NCI-H345 (cell line): ENCODE measurements around the gene C2CD2L.
"Not testable (repeated sequence)": the region's sequence is repeated elsewhere in the genome, so short reads cannot be mapped to it uniquely, and the experiment has no call there.

Experiments used
- DNase-seq: peaks from one replicate; lab custom pipeline; 2025; lab: John Stamatoyannopoulos, UW

C2CD2L gene

DNA sequence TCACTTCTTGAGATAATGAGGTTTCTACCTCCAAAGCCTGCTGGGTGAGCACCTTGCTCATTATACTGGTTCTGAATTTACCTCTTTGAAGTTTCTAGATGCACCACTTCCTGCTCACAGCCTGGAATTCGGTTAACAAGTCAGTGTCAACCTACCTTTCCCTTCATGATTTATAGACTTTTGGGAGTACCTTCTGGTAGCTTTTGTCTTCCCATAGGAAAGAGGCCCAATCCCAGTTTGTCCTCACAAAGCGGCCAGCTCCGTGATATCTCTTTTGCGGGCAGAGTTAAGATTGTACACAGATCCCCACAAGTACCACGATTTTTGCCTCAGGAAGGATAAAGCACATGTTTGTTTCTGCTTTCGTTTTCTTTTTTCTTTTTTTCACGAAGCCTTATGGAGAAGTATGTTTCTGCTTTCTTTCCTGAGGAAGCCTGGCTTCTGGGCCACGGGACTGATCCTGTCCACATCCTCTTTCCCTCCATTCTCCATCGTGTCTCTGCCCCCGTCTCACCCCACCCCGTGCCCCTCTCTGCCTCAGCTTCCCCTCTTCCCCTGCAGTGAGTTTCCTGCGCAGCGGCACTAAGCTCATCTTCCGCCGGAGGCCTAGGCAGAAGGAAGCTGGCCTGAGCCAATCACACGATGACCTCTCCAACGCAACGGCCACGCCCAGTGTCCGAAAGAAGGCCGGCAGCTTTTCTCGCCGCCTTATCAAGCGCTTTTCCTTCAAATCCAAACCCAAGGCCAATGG, 8.5 kb downstream of the C2CD2L start:
- no peak for DNase-seq

DNA sequence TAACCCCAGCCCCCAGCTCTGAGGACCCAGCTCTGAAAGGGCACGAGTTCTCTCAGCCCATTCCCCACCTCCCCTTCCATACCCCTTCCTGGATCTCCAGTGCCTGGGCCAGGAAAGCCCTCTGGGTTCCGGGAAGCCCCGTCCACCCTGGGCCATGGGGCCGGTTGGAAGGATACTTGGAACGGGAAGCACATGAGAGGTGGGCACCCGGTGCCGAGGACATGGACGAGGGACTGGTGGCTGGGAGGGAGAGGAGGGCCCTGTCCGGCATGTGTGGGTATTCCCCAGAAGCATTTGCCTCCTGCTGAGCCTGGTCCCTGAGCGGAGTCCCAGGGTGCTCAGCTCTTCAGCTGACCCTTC, 9.1 kb downstream of the C2CD2L start:
- no peak for DNase-seq

DNA sequence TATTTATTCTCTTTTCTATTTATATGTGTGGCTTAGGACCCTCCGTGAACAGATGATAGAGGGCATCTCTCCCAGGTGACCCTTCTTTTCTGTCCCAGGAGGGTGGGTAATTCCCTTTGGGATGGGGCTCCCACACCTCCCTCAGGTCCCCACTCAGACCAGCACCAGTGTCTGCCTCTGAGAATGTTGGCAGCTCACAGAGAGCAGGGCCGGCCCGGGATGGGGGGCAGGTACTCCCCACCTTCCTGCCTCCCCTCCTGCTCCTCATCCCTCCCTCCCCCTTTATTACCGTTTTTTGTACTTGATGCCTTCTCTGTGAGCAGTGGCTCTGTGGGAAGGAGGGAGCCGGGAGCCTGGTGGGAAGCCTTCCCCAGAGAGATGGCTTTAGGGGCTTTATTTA, 9.5 kb downstream of the C2CD2L start:
- no peak for DNase-seq

DNA sequence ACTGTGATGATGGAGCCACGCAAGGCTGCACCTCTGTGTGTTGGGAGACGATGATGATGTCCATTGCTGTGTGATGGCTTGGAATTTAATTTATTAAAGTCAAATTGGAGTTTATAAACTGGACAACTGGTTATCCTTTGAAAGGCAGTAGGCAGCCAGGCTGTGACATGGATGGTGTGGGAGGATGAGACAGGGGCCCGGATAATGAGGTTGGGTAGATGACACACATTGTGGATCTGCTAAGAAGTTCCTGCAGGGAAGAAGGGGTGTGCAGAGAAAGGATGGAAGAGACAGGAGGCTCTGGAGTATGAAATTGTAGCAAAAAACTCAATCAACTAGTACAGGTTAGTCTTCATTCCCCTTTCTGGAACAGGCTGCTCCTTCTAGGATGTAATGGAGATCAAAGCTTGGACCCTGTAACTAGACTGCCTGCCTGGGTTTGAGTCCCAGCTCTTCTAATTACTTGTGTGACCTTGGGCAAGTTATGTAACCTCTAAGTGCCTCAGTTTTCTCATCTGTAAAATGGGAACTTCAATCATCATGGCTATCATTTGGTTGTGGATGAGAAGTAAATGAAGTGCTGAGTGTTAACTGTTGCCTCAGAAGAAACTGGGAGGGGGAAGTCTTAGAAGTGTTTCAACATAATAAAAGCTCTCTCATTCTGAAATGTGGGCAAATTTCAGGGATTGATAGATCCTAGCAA, 10.0 kb downstream of the C2CD2L start:
- DNase-seq, result no peak

DNA sequence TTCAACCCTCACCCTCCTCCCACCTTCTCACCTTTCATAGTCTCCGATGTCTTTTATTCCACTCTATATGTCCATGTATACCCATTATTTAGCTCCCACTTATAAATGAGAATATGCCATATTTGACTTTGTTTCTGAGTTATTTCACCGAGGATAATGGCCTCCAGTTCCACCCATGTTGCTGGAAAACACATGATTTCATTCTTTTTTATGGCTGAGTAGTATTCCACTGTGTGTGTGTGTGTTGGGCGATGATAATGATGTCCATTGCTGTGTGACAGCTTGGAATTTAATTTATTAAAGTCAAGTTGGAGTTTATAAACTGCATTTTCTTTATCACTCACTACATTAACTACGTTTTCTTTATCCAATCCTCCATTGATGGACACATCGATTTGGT, 11.1 kb downstream of the C2CD2L start:
- DNase-seq, result no peak

DNA sequence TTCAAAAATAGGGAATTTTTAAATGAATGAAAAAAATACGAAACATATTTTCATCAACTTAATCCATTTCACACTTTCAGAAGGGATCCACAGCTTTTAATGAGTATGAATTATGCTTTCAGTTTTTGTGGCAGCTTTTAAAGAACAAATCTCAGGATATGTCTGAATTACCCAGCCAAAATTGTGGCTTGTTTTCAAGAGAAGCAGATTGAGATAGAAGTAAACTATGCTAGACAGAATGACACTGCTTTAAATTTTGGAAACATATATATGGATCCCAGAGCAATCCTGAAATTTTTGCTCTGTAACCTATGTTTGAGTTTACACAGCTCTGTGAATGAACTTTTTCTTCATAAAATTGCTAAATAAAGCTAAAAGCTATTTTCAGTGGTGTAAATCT, 11.8 kb downstream of the C2CD2L start:
- no peak for DNase-seq

DNA sequence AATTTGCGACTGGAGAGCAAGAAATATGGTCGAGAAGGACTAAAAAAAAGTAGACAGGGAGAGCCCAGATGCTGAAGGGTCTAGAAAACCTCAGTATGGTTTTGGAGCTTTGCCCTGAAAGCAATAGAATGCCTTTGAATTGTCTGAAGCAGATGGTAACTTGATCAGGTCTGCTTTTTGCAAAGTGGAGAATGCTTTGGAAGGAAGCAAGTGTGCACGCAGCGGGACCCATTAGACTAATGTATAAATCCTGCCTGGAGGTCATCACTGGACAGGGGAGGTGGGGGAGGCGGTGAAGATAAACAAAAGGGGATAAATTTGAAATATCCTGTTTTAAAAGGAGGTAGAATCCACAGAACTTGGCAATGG, 13.5 kb downstream of the C2CD2L start:
- no peak for DNase-seq

DNA sequence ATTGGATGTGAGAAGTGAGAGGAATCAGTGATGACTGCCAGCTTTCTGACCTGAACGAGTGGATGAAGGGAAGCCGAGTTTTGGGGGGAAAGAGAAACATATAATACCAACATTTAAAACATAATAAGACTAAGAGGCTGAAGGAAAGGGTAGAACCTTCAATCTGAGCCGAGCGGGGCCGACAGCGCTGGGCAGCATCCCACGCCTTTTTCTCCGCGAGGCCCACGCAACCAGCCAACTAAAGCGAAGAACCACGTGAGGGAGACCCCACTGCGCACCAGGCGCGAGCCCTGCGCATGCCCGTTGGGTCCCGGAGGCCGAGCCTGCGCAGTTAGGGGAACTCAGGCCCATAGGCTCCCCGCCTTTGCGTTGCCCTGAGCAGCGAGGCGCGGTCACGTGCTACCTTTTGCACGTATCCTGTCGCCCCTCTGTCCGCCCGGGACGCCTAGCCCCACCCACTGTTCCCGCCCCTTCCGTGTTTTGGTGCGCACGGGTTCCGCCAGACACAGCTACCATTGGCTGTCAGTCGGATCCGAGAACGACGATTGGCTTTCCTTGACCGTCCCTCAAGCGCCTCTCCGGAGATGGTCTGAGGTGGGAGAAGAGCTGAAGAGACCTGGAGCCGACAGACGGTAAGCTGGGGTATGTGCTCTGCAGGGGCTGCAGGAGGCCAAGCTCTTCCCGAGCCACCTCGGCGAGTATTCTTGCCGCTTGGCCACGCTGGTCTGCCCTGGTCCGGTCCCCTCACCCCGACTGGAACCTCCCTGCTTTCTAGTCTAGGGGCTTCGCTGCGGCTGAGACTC, 14.1 kb downstream of the C2CD2L start, which contains the start of gene HINFP:
Gene HINFP (plus strand): TSS at position 573 of the 803 bp plus-strand sequence. CDS start 5,365 bp downstream, outside the sequence.
- peak; percentile 99 for DNase-seq

DNA sequence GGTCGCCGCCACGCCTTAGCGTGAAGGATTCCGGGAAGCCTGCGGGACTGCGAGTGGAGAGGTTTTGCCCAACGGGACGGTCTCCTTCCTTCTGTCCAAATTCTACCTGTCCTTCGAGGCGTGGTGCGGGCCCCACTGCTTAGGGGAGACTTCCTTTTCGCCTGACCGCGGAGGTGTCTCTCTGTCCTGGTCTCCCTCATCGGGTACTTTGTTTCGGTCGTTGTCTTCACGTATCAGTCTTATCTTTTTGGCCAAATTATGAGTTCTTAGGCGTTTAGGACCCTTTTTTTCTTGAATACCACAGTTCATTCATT, 14.6 kb downstream of the C2CD2L start:
- DNase-seq, result no peak

DNA sequence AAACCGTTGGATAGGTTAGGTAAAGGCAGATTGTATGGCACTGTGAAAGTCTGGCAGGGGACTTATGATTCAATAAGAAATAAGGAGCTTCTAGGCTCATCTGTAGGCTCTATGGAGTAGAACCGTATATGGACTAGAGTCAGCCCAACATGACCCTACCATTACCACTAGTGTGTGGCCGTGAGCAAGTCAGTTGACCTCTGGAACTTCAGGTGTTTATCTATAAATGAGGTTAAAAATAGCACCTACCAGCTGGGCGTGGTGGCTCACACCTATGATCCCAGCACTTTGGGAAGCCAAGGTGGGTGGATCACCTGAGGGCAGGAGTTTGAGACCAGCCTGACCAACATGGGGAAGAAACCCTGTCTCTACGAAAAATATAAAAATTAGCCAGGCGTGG, 18.7 kb downstream of the C2CD2L start:
- DNase-seq, result no peak

DNA sequence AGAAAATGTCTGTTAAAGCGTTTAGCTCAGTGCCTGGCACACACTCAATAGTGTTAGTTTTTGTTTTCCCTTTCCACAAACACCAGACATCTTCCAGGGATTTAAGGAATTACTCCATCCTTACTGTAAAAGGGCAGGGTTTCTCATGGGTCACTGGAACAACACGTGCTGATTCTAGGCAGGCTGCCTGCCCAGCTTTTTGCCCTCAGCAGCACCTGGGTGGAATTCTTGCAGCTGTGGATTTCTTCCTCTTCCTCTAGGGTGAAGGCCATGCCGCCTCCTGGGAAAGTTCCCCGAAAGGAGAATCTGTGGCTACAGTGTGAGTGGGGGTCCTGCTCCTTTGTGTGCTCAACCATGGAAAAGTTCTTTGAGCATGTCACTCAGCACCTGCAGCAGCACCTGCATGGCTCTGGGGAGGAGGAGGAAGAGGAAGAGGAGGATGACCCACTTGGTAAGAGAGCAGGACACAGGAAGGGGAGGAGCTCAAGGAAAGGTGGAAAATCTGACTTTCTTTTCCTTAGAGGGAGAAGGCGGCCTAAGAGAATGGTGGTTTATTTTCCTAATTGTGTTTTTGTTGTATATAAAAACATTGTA, 19.6 kb downstream of the C2CD2L start:
- no peak for DNase-seq

DNA sequence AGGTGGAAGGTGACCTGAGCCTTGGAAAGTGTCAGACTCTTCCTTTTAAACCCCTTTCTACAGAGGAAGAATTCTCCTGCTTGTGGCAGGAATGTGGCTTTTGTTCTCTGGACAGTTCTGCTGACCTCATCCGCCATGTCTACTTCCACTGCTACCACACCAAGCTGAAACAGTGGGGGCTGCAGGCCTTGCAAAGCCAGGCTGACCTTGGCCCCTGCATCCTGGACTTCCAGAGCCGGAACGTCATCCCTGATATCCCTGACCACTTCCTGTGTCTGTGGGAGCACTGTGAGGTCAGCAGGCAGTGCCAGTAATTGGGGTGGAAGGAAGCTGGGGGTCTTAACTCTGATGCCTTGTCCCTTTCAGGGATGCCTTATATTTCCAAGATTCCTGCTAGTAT, 23.5 kb downstream of the C2CD2L start:
- no peak for DNase-seq

DNA sequence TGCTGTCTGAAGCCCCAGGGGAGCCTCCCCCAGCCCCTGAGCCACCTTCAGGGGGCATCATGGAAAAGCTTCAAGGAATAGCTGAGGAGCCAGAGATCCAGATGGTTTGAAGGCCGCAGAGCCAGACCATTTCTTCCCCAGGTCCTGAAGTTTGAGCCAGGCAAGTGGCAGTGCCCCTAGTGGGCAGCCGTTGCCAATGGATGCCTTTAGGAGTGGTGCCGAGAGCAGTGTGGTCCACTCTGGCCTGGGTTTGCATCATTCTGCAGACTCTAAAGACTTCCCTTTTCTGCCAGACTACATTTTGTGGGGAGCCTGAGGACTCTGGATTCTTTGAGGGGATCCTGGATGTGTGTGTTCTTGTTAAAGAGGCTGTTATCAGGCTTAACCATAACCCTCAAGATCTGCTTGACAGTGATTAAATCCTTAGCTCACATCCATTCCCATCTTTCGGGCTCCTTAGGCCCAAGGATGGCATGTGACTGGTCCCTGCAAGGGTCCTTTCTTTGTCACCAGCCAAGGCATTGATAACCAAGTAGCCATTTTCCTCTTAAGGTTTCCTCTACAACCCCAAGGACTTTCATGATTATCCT, 27.3 kb downstream of the C2CD2L start:
- no peak for DNase-seq

DNA sequence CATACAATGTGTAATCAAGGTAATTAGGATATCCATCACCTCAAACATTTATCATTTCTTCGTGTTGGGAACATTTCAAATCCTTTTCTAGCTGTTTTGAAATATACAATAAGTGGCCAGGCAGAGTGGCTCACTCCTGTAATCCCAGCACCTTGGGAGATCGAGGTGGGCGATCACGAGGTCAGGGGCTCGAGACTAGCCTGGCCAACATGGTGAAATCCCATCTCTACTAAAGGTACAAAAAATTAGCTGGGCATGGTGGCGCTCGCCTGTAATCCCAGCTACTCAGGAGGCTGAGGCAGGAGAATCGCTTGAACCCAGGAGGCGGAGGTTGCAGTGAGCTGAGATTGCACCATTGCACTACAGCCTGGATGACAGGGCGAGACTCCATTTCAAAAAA, 32.1 kb downstream of the C2CD2L start:
- not testable (repeated sequence) for DNase-seq

DNA sequence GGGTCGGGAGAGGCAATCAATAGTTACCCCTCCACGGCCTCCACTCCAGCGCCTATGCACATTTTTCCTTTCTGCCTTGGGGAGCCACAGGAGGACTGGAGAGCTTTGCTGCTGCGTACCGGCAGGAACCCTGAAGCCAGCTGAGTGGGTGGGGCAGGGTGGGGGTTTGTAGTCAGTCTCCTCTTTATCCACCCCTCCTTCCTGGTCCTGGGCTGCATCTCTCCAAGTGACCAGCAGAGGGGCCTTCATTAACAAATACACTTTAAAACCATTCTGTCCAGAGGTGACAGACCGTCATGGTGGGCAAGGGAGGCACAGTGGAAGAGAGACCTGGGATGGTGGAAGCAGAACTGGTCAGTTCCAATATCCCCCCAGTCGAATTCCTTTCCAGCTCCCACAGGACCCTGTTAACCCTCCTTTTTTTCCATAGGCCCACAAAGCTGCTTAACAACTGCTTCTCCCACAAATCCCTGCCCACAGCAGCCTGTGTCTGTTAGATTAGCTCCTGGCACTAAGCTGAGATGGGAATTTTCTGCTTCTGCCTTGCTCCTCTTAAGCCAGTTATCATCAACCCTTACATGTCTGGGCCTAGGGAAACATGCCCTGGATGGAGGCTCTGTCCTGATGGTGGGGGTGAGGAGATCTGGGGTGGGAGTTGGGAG, 37.8 kb downstream of the C2CD2L start:
- peak; percentile 43 for DNase-seq

DNA sequence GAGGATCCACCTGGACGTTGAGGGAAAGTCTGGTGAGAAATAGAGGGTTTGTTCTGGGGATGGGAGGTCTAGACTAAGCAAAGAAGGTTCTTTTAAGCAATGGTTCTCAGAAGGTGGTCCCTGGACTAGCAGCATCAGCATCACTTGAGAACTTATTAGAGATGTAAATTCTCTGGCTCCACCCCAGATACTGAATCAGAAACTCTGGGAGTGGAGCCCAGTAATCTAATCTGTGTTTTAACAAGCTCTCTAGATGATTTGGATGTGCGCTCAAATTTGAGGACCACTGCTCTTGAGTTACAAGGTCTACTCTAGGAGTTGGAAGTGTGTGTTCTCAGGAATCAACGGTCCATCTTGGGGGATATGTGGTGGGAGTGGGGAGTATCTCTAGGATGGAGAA, 38.4 kb downstream of the C2CD2L start:
- no peak for DNase-seq

DNA sequence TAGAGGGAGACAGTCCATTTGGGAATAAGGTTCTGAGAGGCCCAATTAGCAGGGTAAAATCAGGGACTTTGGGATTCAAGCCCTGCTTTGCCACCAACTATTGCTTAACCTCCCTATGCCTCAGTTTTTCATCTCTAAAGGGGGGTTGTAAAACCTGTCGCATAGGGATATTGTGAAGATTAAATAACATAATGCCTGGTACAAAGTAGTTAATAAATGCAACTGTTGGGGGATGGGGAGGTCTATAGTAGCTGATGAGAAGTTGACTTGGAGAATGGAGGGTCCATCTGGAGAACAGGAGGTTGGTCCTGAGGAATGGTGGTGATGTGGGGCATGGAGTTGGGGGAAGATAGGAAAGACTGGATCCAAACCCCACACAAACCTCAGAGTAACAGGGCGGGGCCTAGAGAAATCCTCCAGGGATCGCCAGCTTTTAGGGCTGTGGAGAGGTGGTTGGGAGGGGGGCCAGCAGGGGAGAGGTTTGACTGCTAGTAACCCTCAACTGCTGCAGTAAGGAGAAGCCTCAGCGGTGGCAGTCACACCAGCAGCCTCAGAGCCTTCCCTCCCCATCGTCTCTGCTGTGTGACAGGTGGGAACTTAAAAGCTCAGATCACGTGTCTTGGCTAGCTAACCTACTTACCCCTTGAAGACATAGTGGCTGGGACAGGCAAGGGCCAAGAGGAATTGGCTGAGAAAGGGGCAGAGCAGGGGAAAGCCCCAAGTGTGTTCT, 40.6 kb downstream of the C2CD2L start:
- no peak for DNase-seq

DNA sequence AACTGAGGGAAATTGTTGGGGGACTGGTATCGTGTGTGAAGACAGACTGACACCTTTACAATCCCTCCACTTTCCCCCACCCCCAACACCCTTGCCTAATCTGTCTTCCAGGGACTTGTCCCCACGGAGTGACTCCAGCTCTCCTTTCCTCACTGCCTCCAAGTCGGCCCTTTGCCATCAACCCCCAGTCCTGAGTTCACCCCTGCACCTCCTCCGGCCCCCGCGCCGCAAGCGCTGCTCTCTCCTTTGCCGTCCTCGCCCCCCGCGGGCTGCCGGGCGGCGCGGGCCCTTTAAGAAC, 41.5 kb downstream of the C2CD2L start:
- no peak for DNase-seq

DNA sequence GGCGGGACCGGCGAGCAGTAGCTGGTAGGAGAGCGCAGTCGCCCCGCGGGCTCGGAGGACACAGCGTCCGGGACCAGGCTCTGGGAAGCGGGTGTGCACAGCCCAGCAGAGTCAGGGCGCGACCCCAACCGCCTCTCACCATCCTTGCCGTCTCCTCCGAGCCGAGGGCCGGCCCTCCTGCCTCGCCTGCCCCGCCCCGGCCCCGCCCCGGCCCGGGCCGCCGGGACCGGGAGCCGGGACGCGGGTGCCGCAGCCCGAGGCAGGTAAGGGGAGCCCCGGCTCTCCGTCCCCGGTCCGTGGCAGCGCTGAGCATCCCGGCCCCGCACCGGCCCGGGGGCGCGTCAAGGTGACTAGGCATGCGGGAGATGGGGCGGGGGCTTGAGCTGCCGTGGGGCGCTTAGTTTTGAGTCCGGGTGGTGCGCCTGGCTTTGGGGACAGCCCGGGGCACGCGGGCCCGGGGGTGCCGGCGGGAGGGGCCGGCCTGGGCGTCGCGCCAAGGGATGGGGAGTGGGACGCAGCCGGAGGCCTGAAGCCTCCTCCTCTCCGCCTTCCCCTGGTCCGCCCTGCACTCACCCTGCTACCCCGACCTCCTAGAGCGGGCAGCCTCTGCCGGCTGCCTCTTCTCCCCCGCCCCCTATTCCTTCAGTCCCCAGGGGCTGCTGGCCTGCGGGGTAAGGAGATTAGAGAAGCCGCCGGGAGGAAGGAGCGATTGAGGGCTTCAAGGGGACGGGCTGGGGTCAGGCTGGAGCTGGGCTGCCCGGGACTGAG, 42.1 kb downstream of the C2CD2L start, which contains the start of gene ABCG4:
Gene ABCG4 (plus strand): TSS at position 35 of the 768 bp plus-strand sequence. CDS start 914 bp downstream, outside the sequence.
- DNase-seq, result peak; percentile 25

DNA sequence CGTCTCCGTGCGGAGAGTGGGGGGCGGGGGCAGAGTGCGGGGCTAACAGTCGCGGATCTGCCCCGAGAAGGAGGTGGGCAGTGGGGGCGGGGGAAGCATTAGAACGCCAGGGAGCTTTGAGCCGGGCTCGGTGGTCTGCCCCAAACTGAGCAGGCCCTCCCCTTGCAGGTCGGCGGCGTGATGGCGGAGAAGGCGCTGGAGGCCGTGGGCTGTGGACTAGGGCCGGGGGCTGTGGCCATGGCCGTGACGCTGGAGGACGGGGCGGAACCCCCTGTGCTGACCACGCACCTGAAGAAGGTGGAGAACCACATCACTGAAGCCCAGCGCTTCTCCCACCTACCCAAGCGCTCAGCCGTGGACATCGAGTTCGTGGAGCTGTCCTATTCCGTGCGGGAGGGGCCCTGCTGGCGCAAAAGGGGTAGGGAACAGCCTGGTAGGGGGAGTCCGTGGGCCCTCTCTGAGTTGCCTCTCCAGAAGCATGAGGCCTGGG, 42.7 kb downstream of the C2CD2L start:
- DNase-seq, result no peak
